Stimulated activated naive CD4-positive, alpha-beta T cell treated with Interleukin-2 at 50 U/mL for 16 hours (primary cell): ENCODE data around the gene NRIP2.

Source experiments
- DNase-seq: peaks from one replicate; lab custom pipeline; 2025; lab: John Stamatoyannopoulos, UW

Gene NRIP2

GRCh38 chr12:2775431-2775830 lies 59.4 kb downstream of the NRIP2 start:
- no peak for DNase-seq
